Testis (tissue), 2 donors: ENCODE data around the gene PAQR3.

Experiments
- CTCF ChIP-seq, 3 experiments: fragments of 450-650 bp in 2 of 3; fragments of 200-600 bp in 1 of 3; sonication (generic) in 1 of 3; IDR thresholded peaks; one replicate each; pipeline ENCODE4 v1.5.1; 2016 to 2019; ENCODE audit warnings: antibody characterized with exemption in 3 of 3, mild to moderate bottlenecking in 2 of 3, moderate library complexity in 1 of 3
- POLR2A ChIP-seq: fragments of 450-650 bp; IDR thresholded peaks from one replicate; pipeline ENCODE4 v1.6.1; 2017; ENCODE audit warnings: antibody characterized with exemption, mild to moderate bottlenecking, moderate library complexity

GRCh38 chr4:78984593-78984992, 45.4 kb upstream of the PAQR3 start:
- TF ChIP-seq POLR2A, result no peak
- TF ChIP-seq CTCF (IDR thresholded peaks at IDR 0.05), result no peak
